Measurements from ENCODE around the gene STRA8.

GRCh38 chr7:135238112-135238744 lies 4.6 kb downstream of the STRA8 start:
- TF ChIP-seq CTCF (IDR thresholded peaks at IDR 0.05) (peak in 1 of 6 experiments; percentile 7), POLR2A (IDR thresholded peaks at IDR 0.05) (no peak)
